ENCODE measurements around the gene HBE1. TPM values are rescaled to one million over a fixed set of nuclear protein-coding genes. Genes with fewer than 3 reads are reported as not detected.

Gene HBE1
- total and polyA plus RNA-seq, 2 experiments from 2014 or later: not detected

DNA sequence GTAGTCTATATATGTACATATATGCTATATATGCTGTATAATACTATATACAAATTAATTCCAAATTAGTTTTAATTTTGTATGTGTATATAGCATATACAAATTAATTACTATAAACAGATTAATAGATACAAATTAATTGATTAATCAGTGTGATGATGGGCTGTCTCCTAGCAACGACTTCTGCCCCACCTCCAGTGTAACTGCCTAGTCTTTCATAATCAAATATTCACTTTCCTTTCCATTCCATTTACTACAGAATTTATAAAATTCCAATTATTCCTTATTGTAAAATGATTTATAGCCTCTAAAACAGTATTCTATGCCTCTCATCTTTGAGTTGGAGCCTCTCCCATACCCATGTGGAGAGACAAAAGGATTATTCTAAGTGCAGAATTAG, 36.4 kb downstream of the HBE1 start:
- Histone ChIP-seq H3K4me3 (no peak overlapping the region), H2AFZ (no peak overlapping the region), H3K36me3 (ENCODE audit: insufficient read depth) (no peaks in the 10 kb centered on the region), H3K9me2 (ENCODE audit: insufficient read depth) (no peaks in the 10 kb centered on the region), H4K20me1 (replicated peaks; ENCODE audit: insufficient read depth) (no peaks in the 10 kb centered on the region), H3K27me3 (ENCODE audit: insufficient read depth) (no peaks in the 10 kb centered on the region), H3F3A (replicated peaks; ENCODE audit: low read depth) (no peaks in the 10 kb centered on the region), H3K4me1 (ENCODE audit: insufficient read depth) (no peaks in the 10 kb centered on the region), H3K27ac (ENCODE audit: low read depth) (no peak overlapping the region), H3K4me2 (no peak overlapping the region), H3K79me2 (replicated peaks; ENCODE audit: insufficient read depth) (no peaks in the 10 kb centered on the region)
- ATAC-seq (no peak), DNase-seq (ENCODE audit: low spot score) (no peak)
- Mint-ChIP-seq H3K27me3 (ENCODE audit: insufficient read depth, low read depth, poor library complexity) (no peaks in the 10 kb centered on the region), H3K4me3 (no peak overlapping the region), H3K9me3 (no peaks in the 10 kb centered on the region), H3K27ac (no peak overlapping the region), H3K4me1 (no peaks in the 10 kb centered on the region), H3K36me3 (ENCODE audit: low read depth) (no peaks in the 10 kb centered on the region)
- TF ChIP-seq STAT1 (IDR thresholded peaks at IDR 0.05; ENCODE audit: unreplicated experiment): no peak
- no peak for TF ChIP-seq ZNF114 (CRISPR knock-in tag; IDR thresholded peaks at IDR 0.05)
- TF ChIP-seq, protein P1, sequence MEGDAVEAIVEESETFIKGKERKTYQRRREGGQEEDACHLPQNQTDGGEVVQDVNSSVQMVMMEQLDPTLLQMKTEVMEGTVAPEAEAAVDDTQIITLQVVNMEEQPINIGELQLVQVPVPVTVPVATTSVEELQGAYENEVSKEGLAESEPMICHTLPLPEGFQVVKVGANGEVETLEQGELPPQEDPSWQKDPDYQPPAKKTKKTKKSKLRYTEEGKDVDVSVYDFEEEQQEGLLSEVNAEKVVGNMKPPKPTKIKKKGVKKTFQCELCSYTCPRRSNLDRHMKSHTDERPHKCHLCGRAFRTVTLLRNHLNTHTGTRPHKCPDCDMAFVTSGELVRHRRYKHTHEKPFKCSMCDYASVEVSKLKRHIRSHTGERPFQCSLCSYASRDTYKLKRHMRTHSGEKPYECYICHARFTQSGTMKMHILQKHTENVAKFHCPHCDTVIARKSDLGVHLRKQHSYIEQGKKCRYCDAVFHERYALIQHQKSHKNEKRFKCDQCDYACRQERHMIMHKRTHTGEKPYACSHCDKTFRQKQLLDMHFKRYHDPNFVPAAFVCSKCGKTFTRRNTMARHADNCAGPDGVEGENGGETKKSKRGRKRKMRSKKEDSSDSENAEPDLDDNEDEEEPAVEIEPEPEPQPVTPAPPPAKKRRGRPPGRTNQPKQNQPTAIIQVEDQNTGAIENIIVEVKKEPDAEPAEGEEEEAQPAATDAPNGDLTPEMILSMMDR (conservative IDR thresholded peaks at IDR 0.05; ENCODE audit: low read depth in 2 of 2): no peak
- no peak for TF ChIP-seq ZNF331 (CRISPR knock-in tag; IDR thresholded peaks at IDR 0.05; ENCODE audit: low read depth)
- no peak for TF ChIP-seq JUNB (IDR thresholded peaks at IDR 0.05; ENCODE audit: unreplicated experiment)

DNA sequence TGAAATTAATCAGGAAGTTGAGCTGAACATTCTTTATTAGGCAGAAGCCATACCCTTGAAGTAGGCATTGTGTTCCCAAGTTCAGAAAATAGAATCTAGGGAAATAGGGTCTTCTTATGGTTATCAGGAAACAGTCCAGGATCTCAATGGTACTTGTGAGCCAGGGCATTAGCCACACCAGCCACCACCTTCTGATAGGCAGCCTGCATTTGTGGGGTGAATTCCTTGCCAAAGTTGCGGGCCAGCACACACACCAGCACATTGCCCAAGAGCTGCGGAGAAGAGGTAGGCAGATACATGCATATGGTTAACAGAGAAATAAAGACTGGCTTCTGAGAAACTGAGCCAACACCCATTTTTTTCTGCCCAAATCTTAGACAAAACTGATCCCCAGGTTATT, 36.9 kb downstream of the HBE1 start:
- no peak overlapping the region for H3K4me3 ChIP-seq
- Mint-ChIP-seq H3K27me3 (ENCODE audit: insufficient read depth, low read depth, poor library complexity) (no peaks in the 10 kb centered on the region), H3K36me3 (ENCODE audit: low read depth) (no peaks in the 10 kb centered on the region), H3K9me3 (no peaks in the 10 kb centered on the region), H3K4me1 (no peaks in the 10 kb centered on the region), H3K4me3 (no peak overlapping the region), H3K27ac (no peak overlapping the region)
- H3F3A ChIP-seq (replicated peaks; ENCODE audit: low read depth): no peaks in the 10 kb centered on the region
- H3K27ac ChIP-seq (ENCODE audit: low read depth): no peak overlapping the region
- no peaks in the 10 kb centered on the region for H3K36me3 ChIP-seq (ENCODE audit: insufficient read depth)
- no peaks in the 10 kb centered on the region for H3K27me3 ChIP-seq (ENCODE audit: insufficient read depth)
- no peak overlapping the region for H2AFZ ChIP-seq
- no peaks in the 10 kb centered on the region for H4K20me1 ChIP-seq (replicated peaks; ENCODE audit: insufficient read depth)
- no peaks in the 10 kb centered on the region for H3K4me1 ChIP-seq (ENCODE audit: insufficient read depth)
- no peak overlapping the region for H3K4me2 ChIP-seq
- ATAC-seq (no peak), DNase-seq (ENCODE audit: low spot score) (no peak)
- no peaks in the 10 kb centered on the region for H3K9me2 ChIP-seq (ENCODE audit: insufficient read depth)
- H3K79me2 ChIP-seq (replicated peaks; ENCODE audit: insufficient read depth): no peaks in the 10 kb centered on the region
- no peak for TF ChIP-seq STAT1 (IDR thresholded peaks at IDR 0.05; ENCODE audit: unreplicated experiment)
- TF ChIP-seq ZNF331 (CRISPR knock-in tag; IDR thresholded peaks at IDR 0.05; ENCODE audit: low read depth): no peak
- TF ChIP-seq EZH2 (IDR thresholded peaks at IDR 0.05; ENCODE audit: low read depth, unreplicated experiment): no peak
- no peak for TF ChIP-seq EZH2phosphoT487 (IDR thresholded peaks at IDR 0.05; ENCODE audit: unreplicated experiment)
- TF ChIP-seq, protein P2, sequence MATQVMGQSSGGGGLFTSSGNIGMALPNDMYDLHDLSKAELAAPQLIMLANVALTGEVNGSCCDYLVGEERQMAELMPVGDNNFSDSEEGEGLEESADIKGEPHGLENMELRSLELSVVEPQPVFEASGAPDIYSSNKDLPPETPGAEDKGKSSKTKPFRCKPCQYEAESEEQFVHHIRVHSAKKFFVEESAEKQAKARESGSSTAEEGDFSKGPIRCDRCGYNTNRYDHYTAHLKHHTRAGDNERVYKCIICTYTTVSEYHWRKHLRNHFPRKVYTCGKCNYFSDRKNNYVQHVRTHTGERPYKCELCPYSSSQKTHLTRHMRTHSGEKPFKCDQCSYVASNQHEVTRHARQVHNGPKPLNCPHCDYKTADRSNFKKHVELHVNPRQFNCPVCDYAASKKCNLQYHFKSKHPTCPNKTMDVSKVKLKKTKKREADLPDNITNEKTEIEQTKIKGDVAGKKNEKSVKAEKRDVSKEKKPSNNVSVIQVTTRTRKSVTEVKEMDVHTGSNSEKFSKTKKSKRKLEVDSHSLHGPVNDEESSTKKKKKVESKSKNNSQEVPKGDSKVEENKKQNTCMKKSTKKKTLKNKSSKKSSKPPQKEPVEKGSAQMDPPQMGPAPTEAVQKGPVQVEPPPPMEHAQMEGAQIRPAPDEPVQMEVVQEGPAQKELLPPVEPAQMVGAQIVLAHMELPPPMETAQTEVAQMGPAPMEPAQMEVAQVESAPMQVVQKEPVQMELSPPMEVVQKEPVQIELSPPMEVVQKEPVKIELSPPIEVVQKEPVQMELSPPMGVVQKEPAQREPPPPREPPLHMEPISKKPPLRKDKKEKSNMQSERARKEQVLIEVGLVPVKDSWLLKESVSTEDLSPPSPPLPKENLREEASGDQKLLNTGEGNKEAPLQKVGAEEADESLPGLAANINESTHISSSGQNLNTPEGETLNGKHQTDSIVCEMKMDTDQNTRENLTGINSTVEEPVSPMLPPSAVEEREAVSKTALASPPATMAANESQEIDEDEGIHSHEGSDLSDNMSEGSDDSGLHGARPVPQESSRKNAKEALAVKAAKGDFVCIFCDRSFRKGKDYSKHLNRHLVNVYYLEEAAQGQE (IDR thresholded peaks at IDR 0.05; ENCODE audit: unreplicated experiment): no peak
- no peak for TF ChIP-seq JUNB (IDR thresholded peaks at IDR 0.05; ENCODE audit: unreplicated experiment)
- TF ChIP-seq NANOG (IDR thresholded peaks at IDR 0.05; ENCODE audit: borderline replicate concordance): no peak
- TF ChIP-seq, protein P3, sequence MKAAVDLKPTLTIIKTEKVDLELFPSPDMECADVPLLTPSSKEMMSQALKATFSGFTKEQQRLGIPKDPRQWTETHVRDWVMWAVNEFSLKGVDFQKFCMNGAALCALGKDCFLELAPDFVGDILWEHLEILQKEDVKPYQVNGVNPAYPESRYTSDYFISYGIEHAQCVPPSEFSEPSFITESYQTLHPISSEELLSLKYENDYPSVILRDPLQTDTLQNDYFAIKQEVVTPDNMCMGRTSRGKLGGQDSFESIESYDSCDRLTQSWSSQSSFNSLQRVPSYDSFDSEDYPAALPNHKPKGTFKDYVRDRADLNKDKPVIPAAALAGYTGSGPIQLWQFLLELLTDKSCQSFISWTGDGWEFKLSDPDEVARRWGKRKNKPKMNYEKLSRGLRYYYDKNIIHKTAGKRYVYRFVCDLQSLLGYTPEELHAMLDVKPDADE (IDR thresholded peaks at IDR 0.05): no peak
- no peak for TF ChIP-seq ZNF114 (CRISPR knock-in tag; IDR thresholded peaks at IDR 0.05)
- no peak for TF ChIP-seq POLR2AphosphoS5 (IDR thresholded peaks at IDR 0.05; ENCODE audit: low read depth)
- no peak for TF ChIP-seq CREB1 (CRISPR knock-in tag; IDR thresholded peaks at IDR 0.05; ENCODE audit: low read depth)
